ENCODE measurements around the gene EIF1B.

The EIF1B gene

DNA sequence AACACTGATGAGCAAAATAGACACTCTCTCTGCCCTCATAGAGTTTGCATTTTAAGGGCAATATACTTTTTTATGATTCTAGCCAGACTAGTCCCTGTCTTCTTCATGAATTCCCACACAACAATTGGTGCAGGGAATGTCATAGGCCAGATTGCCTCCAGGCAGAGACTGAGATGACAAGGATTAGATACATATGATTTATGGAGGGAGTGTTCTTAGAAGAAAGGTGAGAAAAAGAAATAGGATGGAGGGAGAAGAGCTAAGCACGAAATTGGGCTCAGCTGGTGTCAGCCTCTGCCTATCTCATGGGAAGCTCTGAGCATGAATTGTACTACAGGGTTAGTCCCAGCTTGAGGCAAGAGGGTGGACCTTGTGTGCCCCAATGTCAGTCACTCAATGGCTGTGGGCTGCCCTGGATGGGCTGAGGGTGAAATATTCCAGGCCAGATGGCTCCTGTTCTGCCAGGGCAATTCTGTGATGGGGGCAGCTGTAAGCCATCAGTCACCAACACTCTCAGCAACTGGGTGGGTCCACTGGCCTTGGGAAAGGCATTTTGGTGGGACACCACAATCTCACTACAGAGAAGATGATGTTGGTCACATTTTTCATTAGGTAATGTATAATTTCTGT is 31.1 kb downstream of the EIF1B start:
- no peak overlapping the region for H4K8ac ChIP-seq (ENCODE audit: low read depth, low read length)
- H3K14ac ChIP-seq (ENCODE audit: low read length) = no peak overlapping the region
- H3K4ac ChIP-seq (ENCODE audit: low read depth, low read length) = no peak overlapping the region
- no peak overlapping the region for H4K91ac ChIP-seq (ENCODE audit: low read depth, low read length)
- no peak overlapping the region for H3K4me2 ChIP-seq (ENCODE audit: low read length)
- no peak overlapping the region for H2AK5ac ChIP-seq (ENCODE audit: low read length)
- no peak overlapping the region for H2BK12ac ChIP-seq (ENCODE audit: low read length)
- no peak overlapping the region for H2BK120ac ChIP-seq (ENCODE audit: insufficient read depth, low read length, poor library complexity)
- H3K27ac ChIP-seq (ENCODE audit: low read depth, low read length) = no peak overlapping the region
- H3K27me3 ChIP-seq (ENCODE audit: insufficient read depth, low read length) = no peaks in the 10 kb centered on the region
- H3K23ac ChIP-seq (ENCODE audit: low read length) = no peak overlapping the region
- H3K9ac ChIP-seq (ENCODE audit: low read length) = no peak overlapping the region
- no CpG with 5 or more reads among the region's 1 CpG for WGBS (ENCODE audit: extremely low coverage, insufficient coverage, insufficient read length)
- H3K79me2 ChIP-seq (ENCODE audit: control insufficient read depth, insufficient read depth, low read length, poor library complexity) = no peaks in the 10 kb centered on the region
- H2BK5ac ChIP-seq (ENCODE audit: low read depth, low read length, poor library complexity) = no peak overlapping the region
- no peak overlapping the region for H4K12ac ChIP-seq (ENCODE audit: low read depth, low read length)
- H2AFZ ChIP-seq (ENCODE audit: insufficient read depth, low read length, poor library complexity) = no peak overlapping the region
- no peaks in the 10 kb centered on the region for H3K4me1 ChIP-seq (ENCODE audit: control insufficient read depth in 1 of 2, insufficient read depth in 2 of 2, low read length in 2 of 2)
- no peak overlapping the region for H3K4me3 ChIP-seq (ENCODE audit: low read depth, low read length)
- no peak for DNase-seq
- H3K79me1 ChIP-seq (ENCODE audit: low read length) = no peaks in the 10 kb centered on the region
- H3K36me3 ChIP-seq (ENCODE audit: control insufficient read depth in 1 of 2, insufficient read depth in 2 of 2, low read length in 2 of 2) = no peaks in the 10 kb centered on the region
- no peaks in the 10 kb centered on the region for H3K9me3 ChIP-seq (ENCODE audit: insufficient read depth, low read depth, low read length)
- H3K18ac ChIP-seq (ENCODE audit: low read length) = no peak overlapping the region

DNA sequence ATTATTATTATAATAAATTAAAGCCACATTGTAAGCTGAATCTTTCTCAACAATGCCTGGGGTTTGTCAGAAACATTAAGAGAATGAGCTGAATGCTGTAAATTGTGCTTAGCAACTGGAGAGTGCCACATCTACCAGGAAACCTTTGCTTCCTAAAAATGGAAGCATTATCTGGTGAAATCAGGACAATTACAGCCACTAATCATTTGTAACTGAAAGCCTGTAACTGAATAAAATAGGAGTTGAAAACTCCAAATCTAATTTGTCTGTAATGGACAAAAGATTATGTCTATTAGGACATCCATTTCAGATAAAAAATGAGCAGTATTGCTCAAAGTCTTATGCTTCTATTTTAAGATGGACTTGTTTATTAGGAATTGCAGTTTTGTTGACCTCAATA is 32.2 kb downstream of the EIF1B start:
- H3K9me3 ChIP-seq (ENCODE audit: insufficient read depth, low read depth, low read length) = no peaks in the 10 kb centered on the region
- no peak overlapping the region for H2BK5ac ChIP-seq (ENCODE audit: low read depth, low read length, poor library complexity)
- H3K79me1 ChIP-seq (ENCODE audit: low read length) = no peaks in the 10 kb centered on the region
- no peak for DNase-seq
- no peak overlapping the region for H3K18ac ChIP-seq (ENCODE audit: low read length)
- no peak overlapping the region for H2BK12ac ChIP-seq (ENCODE audit: low read length)
- no peaks in the 10 kb centered on the region for H3K79me2 ChIP-seq (ENCODE audit: control insufficient read depth, insufficient read depth, low read length, poor library complexity)
- no peaks in the 10 kb centered on the region for H3K27me3 ChIP-seq (ENCODE audit: insufficient read depth, low read length)
- no peak overlapping the region for H4K8ac ChIP-seq (ENCODE audit: low read depth, low read length)
- H2AFZ ChIP-seq (ENCODE audit: insufficient read depth, low read length, poor library complexity) = no peak overlapping the region
- H3K4ac ChIP-seq (ENCODE audit: low read depth, low read length) = no peak overlapping the region
- no peaks in the 10 kb centered on the region for H3K4me1 ChIP-seq (ENCODE audit: control insufficient read depth in 1 of 2, insufficient read depth in 2 of 2, low read length in 2 of 2)
- H2AK5ac ChIP-seq (ENCODE audit: low read length) = no peak overlapping the region
- no peak overlapping the region for H4K12ac ChIP-seq (ENCODE audit: low read depth, low read length)
- H3K23ac ChIP-seq (ENCODE audit: low read length) = no peak overlapping the region
- H2BK120ac ChIP-seq (ENCODE audit: insufficient read depth, low read length, poor library complexity) = no peak overlapping the region
- no peak overlapping the region for H3K4me2 ChIP-seq (ENCODE audit: low read length)
- no peak overlapping the region for H3K4me3 ChIP-seq (ENCODE audit: low read depth, low read length)
- no peak overlapping the region for H3K27ac ChIP-seq (ENCODE audit: low read depth, low read length)
- no peak overlapping the region for H4K91ac ChIP-seq (ENCODE audit: low read depth, low read length)
- H3K9ac ChIP-seq (ENCODE audit: low read length) = no peak overlapping the region
- H3K36me3 ChIP-seq (ENCODE audit: control insufficient read depth in 1 of 2, insufficient read depth in 2 of 2, low read length in 2 of 2) = no peaks in the 10 kb centered on the region
- no peak overlapping the region for H3K14ac ChIP-seq (ENCODE audit: low read length)

DNA sequence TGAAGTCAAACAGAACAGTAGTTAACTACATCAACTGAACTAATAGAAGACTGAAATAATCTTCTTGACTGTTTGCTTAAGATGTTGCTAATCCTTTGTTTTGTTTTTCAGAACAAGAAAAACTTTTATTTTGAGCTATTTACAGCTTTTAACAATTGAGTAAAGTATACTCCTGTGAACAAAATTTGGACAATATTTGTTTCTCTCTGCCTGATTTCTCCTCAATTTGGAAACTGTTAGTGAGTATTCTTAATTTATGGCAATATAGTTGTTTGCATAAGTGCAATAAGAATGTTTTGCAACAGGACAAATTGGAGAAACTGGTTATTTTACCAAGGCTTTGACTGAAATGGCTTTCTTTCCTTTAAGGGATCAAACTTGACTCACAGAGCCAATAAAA is 41.0 kb downstream of the EIF1B start:
- H3K4me1 ChIP-seq (ENCODE audit: control insufficient read depth in 1 of 2, insufficient read depth in 2 of 2, low read length in 2 of 2) = no peaks in the 10 kb centered on the region

DNA sequence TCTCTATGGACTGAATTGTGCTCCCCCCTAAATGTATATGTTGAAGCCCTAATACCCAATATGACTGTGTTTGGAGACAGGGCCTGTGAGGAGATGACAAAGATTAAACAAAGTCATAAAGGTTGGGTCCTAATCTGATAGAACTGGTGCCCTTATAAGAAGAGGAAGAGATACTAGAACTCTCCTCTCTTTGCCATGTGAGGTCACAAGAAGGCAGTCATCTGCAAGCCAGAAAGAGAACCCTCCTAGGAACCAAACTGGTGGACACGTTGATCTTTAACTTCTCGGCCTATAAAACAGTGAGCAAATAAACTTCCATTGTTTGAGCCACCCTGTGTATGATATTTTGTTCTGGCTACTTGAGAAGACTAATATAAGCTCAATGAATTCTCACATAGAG is 45.9 kb downstream of the EIF1B start:
- H3K4me3 ChIP-seq (ENCODE audit: low read depth, low read length) = no peak overlapping the region
- H3K4me2 ChIP-seq (ENCODE audit: low read length) = no peak overlapping the region
- no peaks in the 10 kb centered on the region for H3K4me1 ChIP-seq (ENCODE audit: control insufficient read depth in 1 of 2, insufficient read depth in 2 of 2, low read length in 2 of 2)
- no peaks in the 10 kb centered on the region for H3K79me2 ChIP-seq (ENCODE audit: control insufficient read depth, insufficient read depth, low read length, poor library complexity)
- H3K79me1 ChIP-seq (ENCODE audit: low read length) = no peaks in the 10 kb centered on the region
- no peak for DNase-seq
- H3K9ac ChIP-seq (ENCODE audit: low read length) = no peak overlapping the region
- H3K4ac ChIP-seq (ENCODE audit: low read depth, low read length) = no peak overlapping the region
- no peaks in the 10 kb centered on the region for H3K27me3 ChIP-seq (ENCODE audit: insufficient read depth, low read length)
- no peak overlapping the region for H3K18ac ChIP-seq (ENCODE audit: low read length)
- H4K8ac ChIP-seq (ENCODE audit: low read depth, low read length) = no peak overlapping the region
- no peak overlapping the region for H2AFZ ChIP-seq (ENCODE audit: insufficient read depth, low read length, poor library complexity)
- no peaks in the 10 kb centered on the region for H3K36me3 ChIP-seq (ENCODE audit: control insufficient read depth in 1 of 2, insufficient read depth in 2 of 2, low read length in 2 of 2)
- no peak overlapping the region for H3K27ac ChIP-seq (ENCODE audit: low read depth, low read length)
- H2AK5ac ChIP-seq (ENCODE audit: low read length) = no peak overlapping the region
- H2BK12ac ChIP-seq (ENCODE audit: low read length) = no peak overlapping the region
- H3K14ac ChIP-seq (ENCODE audit: low read length) = no peak overlapping the region
- no peak overlapping the region for H3K23ac ChIP-seq (ENCODE audit: low read length)
- H3K9me3 ChIP-seq (ENCODE audit: insufficient read depth, low read depth, low read length) = no peaks in the 10 kb centered on the region
- no peak overlapping the region for H4K12ac ChIP-seq (ENCODE audit: low read depth, low read length)
- H2BK5ac ChIP-seq (ENCODE audit: low read depth, low read length, poor library complexity) = no peak overlapping the region
- WGBS (ENCODE audit: extremely low coverage, insufficient coverage, insufficient read length) = no CpG with 5 or more reads among the region's 2 CpGs
- H2BK120ac ChIP-seq (ENCODE audit: insufficient read depth, low read length, poor library complexity) = no peak overlapping the region
- no peak overlapping the region for H4K91ac ChIP-seq (ENCODE audit: low read depth, low read length)

More for the DNA sequence above, 41.0 kb downstream of the EIF1B start:
- Histone ChIP-seq H2BK120ac (ENCODE audit: insufficient read depth, low read length, poor library complexity) (no peak overlapping the region), H3K79me2 (ENCODE audit: control insufficient read depth, insufficient read depth, low read length, poor library complexity) (no peaks in the 10 kb centered on the region), H4K12ac (ENCODE audit: low read depth, low read length) (no peak overlapping the region), H3K4me2 (ENCODE audit: low read length) (no peak overlapping the region), H2AK5ac (ENCODE audit: low read length) (no peak overlapping the region), H3K4ac (ENCODE audit: low read depth, low read length) (no peak overlapping the region), H3K36me3 (ENCODE audit: control insufficient read depth in 1 of 2, insufficient read depth in 2 of 2, low read length in 2 of 2) (no peaks in the 10 kb centered on the region), H4K8ac (ENCODE audit: low read depth, low read length) (no peak overlapping the region), H3K18ac (ENCODE audit: low read length) (no peak overlapping the region), H3K27ac (ENCODE audit: low read depth, low read length) (no peak overlapping the region), H2BK12ac (ENCODE audit: low read length) (no peak overlapping the region), H3K9me3 (ENCODE audit: insufficient read depth, low read depth, low read length) (no peaks in the 10 kb centered on the region), H3K4me3 (ENCODE audit: low read depth, low read length) (no peak overlapping the region), H3K14ac (ENCODE audit: low read length) (no peak overlapping the region), H3K23ac (ENCODE audit: low read length) (no peak overlapping the region), H4K91ac (ENCODE audit: low read depth, low read length) (no peak overlapping the region), H3K9ac (ENCODE audit: low read length) (no peak overlapping the region), H3K27me3 (ENCODE audit: insufficient read depth, low read length) (no peaks in the 10 kb centered on the region), H2AFZ (ENCODE audit: insufficient read depth, low read length, poor library complexity) (no peak overlapping the region), H3K79me1 (ENCODE audit: low read length) (no peaks in the 10 kb centered on the region), H2BK5ac (ENCODE audit: low read depth, low read length, poor library complexity) (no peak overlapping the region)
- no peak for DNase-seq
